Measurements from ENCODE around the gene NCLN.
"Not testable (repeated sequence)": the region's sequence is repeated elsewhere in the genome, so short reads cannot be mapped to it uniquely, and the experiment has no call there.

NCLN gene

DNA sequence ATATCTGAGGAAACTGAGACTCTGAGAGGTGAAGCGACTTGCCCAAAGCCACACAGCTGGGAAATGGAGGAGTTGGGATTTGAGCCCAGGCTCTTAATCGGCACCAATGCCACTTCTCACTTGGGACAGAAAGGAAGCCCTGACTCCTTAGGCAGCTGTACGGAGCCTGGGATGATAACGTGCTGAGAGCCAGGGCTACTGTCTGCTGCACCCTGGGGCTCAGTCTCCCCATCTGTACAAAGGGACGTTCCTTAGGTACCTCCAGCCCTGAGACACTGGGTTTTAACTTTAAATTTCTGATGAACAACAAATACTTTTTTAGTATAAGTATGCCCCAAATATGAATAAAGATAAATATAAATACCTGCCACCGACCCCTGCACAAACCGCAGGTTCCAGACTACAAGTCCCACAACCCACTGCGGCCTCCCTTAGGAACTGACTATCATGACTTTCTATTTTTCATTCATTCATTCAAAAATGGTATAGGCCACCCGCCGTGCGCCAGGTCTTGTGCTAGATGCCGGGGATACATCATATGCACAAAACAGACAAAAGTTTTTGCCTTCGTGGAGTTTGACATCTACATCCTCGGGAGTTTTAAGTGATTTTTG is 776 bp upstream of the NCLN start:
- DNase-seq, result peak; percentile 72

DNA sequence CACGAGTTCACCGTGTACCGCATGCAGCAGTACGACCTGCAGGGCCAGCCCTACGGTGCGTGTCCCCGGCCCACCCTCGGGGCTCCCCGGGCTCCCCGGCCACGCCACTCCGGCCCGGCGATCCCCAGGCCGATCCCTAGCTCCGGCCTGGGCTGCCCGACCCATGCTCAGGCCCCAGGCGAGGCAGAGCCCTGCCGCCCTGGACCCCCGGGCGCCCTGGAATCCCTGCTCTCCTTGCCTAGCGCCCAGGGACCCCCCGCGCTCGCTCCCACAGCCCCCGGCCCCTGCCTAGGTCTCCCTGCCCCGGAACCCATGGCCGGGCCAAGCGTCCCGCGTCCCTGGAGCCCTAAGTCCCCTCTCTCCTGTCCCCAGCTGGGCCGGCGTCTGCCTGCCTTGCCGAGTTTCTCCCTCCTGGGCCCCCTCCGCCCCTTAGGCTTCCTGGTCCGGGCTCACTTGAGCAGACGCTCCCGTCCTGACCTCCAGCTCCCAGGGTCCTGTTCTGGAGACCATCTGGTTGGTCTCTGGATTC is 494 bp downstream of the NCLN start:
- DNase-seq, result no peak

DNA sequence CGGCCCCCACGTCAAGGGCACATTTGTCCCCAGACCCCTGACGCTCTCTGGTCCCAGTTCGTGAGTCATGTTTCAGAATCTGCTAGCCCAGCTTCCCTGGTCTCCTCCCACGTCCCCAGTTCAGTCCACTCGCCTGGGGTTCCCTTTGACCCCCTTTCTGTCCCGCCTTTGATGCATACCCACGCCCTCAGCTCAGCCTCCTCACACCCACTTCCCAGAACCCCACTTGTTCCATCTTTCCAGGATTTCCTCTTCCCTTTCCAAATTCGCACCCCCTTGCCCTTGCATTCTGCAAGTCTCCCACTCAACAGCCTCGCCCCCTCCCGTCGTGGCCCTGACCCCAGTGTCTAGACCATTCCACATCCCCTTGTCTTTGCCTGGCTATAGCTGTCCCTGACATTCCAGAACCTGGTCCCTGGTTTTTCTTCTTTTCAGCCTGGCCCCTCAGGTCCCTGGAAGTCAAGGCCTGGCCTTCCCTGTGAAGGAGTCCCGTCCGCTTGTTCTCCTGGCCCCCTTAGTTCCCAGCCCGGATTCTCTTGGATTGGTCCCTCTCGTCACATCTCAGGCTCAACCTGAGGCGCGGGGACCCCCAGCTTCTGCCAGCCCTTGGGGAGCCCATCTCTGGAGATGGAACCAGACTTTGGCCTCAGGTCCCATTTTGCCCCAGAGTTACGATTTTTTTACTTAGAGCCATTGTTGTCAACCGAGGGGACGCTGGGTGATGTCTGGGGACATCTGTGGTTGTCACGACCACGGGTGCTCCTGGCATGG is 1.3 kb downstream of the NCLN start:
- no peak for DNase-seq

DNA sequence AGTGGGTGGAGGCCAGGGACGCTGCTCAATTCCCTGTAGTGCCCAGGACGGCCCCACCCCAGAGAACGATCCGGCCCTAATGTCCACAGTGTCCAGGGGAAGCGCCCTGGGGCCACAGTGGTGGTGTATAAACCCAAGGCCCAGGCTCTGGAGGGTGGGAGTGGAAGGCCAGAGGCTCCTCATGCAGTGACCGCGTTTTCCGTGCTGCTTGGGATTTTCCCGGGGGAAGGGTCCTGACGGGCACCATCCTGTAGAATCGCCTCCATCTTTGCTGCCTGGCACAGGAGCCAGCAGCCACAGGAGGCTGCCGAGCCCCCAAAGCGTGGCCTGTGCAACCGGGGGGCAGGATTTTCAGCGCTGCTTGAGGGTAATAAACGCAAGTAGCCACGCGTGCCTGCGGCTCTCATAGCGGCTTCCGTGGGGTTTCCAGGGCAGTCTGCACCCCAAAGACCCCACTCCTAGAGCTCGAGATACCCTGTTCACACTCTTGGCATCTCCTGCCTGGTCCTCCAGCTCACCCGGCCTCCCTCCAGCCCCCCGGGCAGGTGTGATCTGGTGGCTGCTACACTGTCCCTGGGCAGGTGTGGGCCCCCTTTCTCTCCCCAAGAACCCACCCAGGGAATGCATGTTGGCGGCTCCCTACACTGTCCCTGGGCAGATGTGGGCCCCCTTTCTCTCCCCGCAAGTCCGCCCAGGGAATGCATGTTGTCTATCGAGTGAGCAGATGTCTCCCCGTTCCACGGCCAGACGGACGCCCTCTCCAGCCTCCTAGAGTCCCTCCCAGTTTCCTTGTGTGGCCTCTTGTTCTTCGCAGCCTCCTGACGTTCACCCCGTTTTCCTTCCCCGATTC is 2.2 kb downstream of the NCLN start:
- no peak for DNase-seq

DNA sequence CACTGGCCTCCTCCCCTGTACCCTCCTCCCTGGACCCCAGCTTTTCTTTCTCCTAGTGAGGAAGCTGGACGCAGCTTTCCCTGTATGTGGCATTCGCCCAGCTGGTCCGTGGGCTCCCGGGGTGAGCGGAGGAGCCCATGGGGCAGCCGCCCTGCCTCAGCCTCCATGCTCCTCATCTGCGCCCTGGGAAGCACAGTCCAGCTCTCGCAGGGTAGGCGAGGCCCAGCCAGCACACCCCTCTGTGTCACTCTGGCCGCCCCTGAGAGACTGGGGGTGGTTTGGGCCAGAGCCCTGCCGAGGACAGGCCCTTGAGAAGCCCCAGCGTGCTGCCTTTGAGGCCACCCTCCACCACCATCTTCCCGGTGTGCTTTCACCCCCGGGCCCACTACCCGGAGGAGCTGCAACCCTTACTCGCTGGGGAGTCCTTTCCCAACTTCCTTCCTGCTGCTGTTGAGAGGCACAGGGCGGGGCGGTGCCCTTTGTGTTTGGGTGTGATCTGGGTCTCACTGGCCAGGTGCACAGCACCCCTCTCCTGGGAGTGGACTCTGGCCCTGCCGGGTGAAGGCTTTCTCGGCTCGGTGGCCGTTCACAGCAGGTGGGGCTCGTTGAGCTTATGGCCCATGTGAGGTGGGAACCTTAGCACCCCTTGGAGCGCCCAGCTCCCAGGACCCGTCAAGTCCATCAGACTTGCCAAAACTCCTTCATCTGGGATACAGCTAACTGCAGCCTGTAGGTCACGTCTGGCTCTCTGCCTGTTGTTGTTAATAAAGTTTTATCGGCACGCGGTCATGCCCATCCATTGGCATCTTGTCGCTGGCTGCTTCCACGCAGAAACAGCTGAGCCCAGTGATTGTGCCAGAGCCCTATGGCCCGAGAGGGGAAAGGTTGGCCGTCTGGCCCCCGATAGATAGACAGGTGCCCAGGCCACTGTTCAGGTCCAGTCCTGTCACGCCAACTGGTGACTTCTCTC is 3.2 kb downstream of the NCLN start:
- DNase-seq, result no peak

DNA sequence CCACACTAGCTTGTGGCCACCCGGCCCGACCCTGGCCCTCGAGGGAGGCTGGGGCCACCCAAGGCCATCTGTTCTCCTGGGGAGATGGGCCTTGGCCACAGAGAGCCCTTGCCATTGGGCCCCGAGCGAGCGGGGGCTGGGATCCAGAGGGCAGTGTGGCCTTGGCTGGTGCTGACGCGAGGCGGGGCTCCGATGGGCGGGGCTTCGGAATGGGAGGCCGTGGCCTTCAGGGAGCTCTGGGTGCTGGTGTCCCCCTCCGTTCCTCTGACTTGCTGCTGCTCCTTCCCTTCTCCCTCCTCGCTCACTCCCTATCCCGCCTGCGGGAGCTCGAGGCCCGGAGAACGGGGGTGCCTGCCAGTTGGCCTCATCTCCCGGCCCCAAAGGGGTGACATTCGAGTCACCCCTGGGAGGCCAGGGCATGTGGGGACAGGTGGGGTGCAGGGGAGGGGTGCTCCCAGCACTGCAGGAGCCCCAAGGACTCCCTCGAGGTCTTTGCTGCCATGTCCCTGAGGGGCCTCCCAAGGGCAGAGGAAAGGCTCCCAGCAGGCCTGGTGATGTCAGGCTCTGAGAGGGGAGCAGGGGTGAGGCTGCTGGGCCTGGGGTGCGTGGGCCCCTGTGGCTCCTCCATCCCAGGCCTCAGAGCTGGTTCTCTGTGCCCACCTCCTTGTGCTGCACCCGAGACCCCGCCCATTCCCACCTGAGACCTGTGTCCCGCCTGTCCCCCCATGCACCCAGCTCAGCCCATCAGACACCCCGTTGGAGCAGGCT is 4.2 kb downstream of the NCLN start:
- no peak for DNase-seq

DNA sequence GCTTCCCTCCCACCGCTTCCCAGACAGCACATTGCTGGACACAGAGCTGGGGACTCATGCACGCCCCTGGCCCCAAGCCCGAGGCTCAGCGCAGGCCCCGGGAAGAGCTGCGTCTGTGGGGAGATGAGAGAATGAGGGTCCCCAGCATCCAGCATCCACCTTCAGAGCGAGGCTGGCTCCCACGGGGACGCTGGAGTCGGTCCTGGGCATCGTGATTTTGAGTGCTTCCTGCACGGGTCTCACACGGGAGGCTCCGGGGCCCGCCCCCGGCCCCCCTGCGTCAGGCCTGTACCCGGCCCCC is 4.7 kb downstream of the NCLN start:
- no peak for DNase-seq

DNA sequence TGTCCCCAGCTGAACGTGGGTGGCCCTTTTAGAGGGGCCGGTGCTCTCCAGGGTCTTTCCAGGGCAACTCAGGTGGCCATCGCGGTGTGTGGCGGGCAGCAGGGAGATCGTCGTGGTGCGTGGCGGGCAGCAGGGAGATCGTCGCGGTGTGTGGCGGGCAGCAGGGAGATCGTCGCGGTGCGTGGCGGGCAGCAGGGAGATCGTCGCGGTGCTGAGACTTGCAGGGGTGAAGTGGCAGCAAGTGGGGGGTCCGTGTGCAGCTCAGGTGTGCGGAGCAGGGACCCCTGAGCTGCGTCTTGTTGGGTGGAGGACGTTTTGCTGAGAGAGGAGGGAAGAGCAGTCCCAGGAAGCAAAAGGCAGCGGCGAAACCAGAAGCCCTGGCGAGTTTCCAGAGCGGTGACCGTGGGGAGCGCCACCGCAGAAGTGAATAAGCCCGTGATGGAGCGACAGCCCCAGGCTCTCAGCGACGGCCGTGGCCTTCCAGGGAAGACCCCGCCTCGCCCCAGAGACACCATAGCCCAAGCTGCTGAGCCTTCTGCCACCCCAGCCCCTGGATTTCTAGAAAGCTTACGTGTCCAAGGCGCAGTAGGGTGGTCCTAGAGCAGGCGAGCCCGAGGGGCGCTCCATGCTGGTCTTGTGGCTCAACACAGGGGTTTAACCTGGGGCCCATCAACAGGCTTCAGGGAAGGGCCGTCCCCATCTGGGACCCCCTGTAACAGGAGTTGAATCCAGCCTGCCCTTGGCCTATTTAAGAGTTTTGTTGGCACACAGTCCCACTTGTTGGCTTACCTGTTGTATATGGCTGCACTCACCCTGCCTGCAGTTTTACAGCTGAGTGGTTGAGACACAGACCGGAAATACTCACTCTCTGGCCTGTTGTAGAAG is 5.4 kb downstream of the NCLN start:
- no peak for DNase-seq

DNA sequence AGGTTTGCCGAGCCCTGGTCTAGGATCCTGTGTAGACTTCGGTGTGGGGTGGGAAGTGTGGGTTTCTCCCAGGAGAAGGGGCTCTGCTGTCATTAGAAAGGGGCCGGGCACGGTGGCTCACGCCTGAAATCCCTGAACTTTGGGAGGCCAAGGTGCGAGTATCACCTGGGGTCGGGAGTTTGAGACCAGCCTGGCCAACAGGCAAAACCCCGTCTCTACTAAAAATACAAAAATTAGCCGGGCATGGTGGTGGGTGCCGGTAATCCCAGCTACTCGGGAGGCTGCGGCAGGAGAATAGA is 6.0 kb downstream of the NCLN start:
- not testable (repeated sequence) for DNase-seq

DNA sequence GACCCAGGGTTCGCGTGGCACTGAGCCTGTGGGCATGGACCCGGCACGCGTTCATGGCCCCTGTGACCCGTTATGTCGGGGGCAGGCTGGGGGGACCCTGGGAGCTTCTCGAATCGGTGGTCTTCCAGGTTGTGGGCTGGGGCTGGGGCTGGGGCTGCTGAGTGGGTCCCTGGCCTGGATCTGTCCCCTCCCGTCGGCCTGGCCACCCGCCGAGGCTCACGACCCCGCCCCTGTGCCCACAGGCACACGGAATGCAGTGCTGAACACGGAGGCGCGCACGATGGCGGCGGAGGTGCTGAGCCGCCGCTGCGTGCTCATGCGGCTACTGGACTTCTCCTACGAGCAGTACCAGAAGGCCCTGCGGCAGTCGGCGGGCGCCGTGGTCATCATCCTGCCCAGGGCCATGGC is 6.5 kb downstream of the NCLN start:
- DNase-seq, result no peak

DNA sequence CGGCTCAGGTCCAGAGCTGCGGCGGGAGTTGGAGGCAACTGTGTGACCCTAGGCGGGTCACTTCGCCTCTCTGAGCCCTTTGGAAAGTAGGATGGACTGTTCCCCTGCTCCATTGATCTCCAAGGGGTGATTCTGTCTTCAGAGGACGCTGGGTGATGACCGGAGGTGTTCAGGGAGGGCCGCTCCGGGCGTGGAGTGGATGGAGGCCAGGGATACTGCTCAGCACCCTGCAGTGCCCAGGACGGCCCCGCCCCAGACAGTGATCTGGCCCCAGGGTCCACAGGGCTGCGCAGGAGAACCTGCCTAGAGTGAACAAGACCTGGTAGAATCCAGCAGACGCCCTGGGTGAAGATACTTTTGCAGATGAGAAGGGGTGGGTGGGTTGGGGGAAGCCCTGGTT is 7.0 kb downstream of the NCLN start:
- no peak for DNase-seq

DNA sequence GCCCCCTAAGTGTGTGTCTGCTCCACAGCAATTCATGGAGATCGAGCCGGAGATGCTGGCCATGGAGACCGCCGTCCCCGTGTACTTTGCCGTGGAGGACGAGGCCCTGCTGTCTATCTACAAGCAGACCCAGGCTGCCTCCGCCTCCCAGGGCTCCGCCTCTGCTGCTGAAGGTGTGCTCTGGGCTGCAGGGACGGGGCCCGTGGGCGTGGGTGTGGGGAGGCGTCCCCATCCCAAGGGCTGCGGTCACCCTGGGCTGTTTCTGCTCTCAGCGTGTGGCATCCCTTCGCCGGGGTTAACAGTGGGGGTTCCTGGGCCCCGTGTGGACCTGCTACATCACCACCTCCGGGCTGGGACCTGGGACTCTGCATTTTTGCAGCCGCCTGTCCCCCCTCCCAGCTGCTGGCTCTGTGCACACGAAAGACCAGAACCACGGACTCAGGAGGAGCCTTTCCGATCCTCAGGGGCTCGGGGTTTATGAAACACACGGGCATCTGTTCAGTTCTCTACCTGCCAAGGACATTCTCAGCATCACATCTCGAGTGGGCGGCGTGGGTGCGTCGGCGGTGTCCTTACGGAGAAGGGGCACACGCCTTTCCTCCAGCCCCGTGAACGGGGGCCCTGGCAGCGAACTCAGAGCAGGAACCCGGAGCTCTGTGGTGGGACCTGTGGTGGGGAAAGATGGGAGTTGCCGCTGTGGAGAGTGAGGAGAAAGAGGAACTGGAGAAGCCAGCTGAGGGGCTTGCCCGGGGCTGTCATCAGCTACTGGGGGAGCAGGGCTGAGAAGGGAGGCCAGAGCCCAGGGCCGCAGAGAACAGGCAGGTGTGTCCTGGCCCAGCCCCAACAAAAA is 7.8 kb downstream of the NCLN start:
- DNase-seq, result no peak

DNA sequence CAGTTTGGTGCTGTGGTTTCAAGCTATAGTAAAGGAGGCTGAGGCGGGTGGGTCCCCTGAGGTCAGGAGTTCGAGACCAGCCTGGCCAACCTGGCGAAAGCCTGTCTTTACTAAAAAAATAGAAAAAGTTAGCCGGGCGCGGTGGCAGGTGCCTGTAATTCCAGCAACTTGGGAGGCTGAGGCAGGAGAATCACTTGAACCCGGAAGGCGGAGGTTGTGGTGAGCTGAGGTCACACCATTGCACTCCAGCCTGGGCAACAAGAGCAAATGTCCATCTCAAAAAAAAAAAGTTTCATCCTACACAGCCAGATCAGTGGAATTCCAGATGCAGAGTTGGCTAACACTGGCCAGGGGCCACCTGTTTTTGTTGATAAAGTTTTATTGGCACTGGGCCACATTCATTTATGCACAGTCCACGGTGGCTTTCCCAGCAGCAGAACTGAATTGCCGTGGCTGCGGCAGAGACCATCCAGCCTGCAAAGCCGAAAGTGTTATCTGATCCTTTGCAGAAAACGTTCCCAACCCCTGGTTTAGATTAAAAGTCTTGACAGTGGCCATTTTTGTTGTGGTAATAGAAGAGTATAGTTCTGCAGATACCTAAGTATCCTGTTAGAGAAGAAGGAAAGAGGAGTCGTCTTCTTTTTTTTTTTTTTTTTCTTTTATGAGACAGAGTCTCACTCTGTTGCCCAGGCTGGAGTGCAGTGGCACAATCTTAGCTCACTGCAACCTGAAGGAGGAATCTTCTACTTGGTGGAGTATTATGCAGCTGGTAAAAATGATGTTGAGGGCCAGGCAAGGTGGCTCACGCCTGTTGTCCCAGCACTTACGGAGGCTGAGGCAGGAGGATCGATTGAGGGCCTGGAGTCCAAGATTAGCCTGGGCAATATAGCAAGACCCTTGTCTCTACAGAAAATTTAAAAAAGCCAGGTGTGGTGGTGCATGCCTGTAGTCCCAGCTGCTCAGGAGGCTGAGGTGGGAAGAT is 8.7 kb downstream of the NCLN start:
- DNase-seq, result no peak

DNA sequence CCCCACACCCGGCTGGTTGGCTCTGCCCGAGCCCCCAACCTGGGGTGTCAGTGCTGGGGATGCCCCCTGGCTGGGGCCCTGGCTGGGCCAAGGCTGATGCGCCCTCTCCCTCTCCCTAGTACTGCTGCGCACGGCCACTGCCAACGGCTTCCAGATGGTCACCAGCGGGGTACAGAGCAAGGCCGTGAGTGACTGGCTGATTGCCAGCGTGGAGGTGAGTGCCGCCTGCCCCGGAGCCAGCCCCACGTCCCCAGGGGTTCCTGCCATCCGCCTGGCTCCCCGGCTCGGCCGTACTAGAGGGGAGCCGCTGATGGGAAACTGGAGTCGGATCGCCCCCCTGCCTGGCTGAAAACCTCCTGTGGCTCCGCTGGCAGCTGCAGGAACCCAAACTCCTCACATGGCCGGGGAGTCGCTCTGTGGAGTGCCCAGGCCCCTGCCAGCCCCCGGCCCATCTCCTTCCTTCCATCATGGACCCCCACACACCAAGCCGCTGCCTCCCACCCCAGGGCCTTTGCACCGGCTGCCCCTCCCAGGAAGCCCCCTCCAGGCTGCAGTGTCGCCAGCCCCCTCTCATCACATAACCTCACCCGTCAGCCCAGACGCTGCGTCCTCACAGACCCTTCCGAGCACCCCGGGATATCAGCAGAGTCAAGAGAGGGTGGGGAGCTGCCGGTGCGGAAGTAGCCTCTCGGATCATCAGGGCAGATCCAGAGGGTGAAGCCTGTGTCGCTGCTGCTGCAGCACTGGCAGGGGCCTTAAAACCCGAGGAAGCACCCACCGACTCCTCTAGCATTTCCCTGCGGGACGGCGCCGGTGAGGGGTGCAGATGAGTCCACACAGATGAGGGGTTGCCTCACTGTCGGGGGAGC is 10.6 kb downstream of the NCLN start:
- no peak for DNase-seq

DNA sequence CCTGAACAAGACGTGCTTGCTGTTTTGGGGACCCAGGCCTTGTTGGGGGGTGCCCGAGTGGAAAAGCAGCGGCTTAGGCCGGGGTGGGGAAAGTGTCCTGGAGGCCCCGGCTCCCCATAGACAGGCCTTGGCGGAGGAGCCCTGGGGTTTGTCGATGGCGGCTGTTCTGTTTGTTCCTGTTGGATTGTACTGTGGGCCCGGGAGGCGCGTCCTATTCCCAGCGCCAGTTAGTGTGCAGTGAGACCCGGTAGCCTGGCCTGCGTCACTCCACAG is 11.1 kb downstream of the NCLN start:
- DNase-seq, result no peak

DNA sequence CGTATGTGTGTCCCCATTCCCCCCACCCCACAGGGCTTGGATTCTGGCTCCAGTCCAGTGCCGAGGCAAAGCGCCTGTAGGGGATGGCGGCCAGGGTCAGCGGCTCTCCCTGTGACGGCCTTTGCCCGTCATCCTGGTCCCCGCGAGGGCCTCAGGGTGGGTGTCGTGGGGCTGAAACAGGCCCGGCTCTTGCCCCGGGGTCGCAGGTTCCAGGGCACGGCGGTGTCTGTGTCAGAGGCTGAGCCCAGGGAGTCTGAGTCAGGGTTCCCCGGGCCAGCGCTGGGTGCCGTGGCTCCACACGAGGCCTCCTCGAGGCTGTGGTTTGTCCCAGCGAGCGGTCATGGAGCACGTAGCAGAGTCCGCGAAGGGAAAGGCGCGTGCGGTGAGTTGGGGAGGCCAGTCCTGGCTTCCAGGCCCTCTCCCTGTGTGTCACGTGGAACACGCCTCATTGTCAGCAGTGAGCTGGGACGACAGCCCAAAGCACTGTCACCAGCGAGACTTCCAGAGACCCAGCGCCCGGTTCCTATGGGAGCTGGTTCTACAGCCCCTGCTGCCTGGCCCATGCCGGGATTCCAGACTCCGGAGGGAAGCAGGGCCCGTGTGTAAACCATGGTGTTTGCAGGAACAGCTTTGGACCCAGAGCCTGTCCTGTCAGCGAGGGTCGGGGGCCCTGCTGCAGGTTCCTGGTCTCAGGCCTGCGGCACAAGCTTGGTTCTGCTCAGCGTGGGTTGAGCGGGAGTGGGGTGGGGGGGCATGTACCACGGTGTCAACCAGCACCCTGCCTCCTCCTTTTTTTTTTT is 13.4 kb downstream of the NCLN start:
- DNase-seq, result no peak

DNA sequence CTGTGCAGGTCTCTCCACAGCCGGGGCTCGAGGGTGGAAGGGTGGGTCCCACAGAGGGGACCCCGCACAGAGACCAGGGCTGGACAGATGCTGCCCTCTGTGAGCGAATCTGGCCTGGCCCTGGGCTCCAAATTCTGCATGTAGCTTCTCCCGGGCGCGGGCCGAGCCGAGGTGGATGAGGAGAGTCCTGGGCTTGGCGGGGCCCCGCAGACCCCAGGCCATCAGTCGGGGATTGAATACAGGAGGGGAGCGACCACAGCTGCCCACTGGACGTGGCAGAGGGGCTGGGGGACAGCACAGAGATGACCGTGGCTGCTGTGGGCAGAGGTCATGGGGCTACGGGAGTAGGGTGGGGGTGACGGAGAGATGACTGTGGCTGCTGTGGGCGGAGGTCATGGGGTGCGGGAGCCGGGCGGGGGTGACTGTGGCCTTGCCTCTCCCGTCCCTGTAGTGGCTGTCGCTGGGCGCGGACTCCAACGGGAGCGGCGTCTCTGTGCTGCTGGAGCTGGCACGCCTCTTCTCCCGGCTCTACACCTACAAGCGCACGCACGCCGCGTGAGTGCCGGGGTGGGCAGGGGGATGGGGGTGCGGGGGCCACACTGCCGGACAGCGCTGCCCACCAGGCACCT is 15.5 kb downstream of the NCLN start:
- no peak for DNase-seq

Measured in activated CD4-positive, alpha-beta T cell treated with anti-CD3 and anti-CD28 coated beads, Interleukin-2, amount 50 U/mL, for 16 hours (primary cell).